Activated CD8-positive, alpha-beta T cell treated with anti-CD3 and anti-CD28 coated beads for 36 hours (primary cell): ENCODE data around the gene SYNPR. TPM values are rescaled to one million over a fixed set of nuclear protein-coding genes. Genes with fewer than 3 reads are reported as not detected.

Experiments
- ATAC-seq: fragments of 200-7000 bp; cut with Tn5 transposase; one replicate; pipeline ENCODE4 v1.10.0; 2021; ENCODE audit warnings: mild to moderate bottlenecking, moderate library complexity
- CTCF ChIA-PET: fragments of 350-600 bp; sonication (Branson Sonifier 250); formaldehyde crosslinking; loops from one replicate; lab custom pipeline; 2021; ENCODE audit warnings: antibody characterized with exemption; lab: Charles Lee
- POLR2A ChIA-PET: fragments of 350-600 bp; sonication (Branson Sonifier 250); formaldehyde crosslinking; loops from one replicate; lab custom pipeline; 2021; ENCODE audit warnings: antibody characterized with exemption; lab: Charles Lee
- DNase-seq: peaks from one replicate; pipeline ENCODE4 v3.0.0-alpha.2; 2020
- H3K27ac Mint-ChIP-seq: one replicate; pipeline ENCODE4 v1.8.0; 2021; ENCODE audit warnings: mild to moderate bottlenecking, mixed read lengths
- H3K27me3 Mint-ChIP-seq: one replicate; pipeline ENCODE4 v1.8.0; 2021; ENCODE audit warnings: mixed read lengths
- H3K36me3 Mint-ChIP-seq: one replicate; pipeline ENCODE4 v1.8.0; 2021; ENCODE audit warnings: low read depth, mixed read lengths
- H3K4me1 Mint-ChIP-seq: one replicate; pipeline ENCODE4 v1.8.0; 2021; ENCODE audit warnings: low read depth, mixed read lengths
- H3K4me3 Mint-ChIP-seq: one replicate; pipeline ENCODE4 v1.8.0; 2021; ENCODE audit warnings: mild to moderate bottlenecking, moderate library complexity, mixed read lengths
- H3K9me3 Mint-ChIP-seq: one replicate; pipeline ENCODE4 v1.8.0; 2021; ENCODE audit warnings: mixed read lengths
- intact Hi-C: fragments of 100-400 bp; cut with micrococcal nuclease; formaldehyde crosslinking; loops from one replicate; pipeline ENCODE4 v1.10.0; 2022
- total RNA-seq, 2 experiments: library from RNA; stranded (reverse); gene quantifications; one replicate each; pipeline ENCODE4 v1.2.3, GENCODE V29; 2021
- TF ChIP-seq, protein P1 (sequence below): fragments of 200-600 bp; IDR thresholded peaks from one replicate; pipeline ENCODE4 v1.8.0; 2022; ENCODE audit warnings: antibody characterized with exemption, mild to moderate bottlenecking

The SYNPR gene
- total RNA-seq, 2 experiments from 2014 or later: not detected

DNA sequence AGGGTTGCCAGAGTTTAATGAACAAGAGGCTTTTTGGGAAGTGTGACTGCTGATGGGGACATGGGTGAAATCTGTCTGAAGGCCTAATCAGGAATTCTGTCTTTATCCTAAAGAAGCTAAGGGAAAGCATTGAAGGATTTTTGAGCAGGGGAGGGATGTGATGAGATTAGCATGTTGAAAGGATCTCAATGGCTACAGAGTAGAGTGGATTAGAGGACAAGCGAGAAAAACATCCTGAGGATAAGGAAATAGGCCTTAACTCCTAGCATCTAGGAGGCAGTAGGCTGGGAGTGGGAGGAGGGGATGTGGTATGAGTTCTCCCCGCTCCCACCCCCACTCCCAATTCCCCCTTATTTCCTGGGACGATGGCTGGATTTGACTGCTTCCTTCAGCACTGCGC is 339.3 kb downstream of the SYNPR start:
- H3K4me1 Mint-ChIP-seq: no peaks in the 10 kb centered on the region
- no peaks in the 10 kb centered on the region for H3K36me3 Mint-ChIP-seq
- ATAC-seq (no peak), DNase-seq (no peak)
- peaks cover 2% of the 10 kb centered on the region for H3K27me3 Mint-ChIP-seq
- CTCF ChIA-PET: no interaction called here
- POLR2A ChIA-PET: no interaction called here
- intact Hi-C loops: no loop called here
- H3K27ac Mint-ChIP-seq: no peak overlapping the region
- peaks cover 4% of the 10 kb centered on the region for H3K9me3 Mint-ChIP-seq
- TF ChIP-seq, protein P1, sequence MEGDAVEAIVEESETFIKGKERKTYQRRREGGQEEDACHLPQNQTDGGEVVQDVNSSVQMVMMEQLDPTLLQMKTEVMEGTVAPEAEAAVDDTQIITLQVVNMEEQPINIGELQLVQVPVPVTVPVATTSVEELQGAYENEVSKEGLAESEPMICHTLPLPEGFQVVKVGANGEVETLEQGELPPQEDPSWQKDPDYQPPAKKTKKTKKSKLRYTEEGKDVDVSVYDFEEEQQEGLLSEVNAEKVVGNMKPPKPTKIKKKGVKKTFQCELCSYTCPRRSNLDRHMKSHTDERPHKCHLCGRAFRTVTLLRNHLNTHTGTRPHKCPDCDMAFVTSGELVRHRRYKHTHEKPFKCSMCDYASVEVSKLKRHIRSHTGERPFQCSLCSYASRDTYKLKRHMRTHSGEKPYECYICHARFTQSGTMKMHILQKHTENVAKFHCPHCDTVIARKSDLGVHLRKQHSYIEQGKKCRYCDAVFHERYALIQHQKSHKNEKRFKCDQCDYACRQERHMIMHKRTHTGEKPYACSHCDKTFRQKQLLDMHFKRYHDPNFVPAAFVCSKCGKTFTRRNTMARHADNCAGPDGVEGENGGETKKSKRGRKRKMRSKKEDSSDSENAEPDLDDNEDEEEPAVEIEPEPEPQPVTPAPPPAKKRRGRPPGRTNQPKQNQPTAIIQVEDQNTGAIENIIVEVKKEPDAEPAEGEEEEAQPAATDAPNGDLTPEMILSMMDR: no peak
- no peak overlapping the region for H3K4me3 Mint-ChIP-seq

DNA sequence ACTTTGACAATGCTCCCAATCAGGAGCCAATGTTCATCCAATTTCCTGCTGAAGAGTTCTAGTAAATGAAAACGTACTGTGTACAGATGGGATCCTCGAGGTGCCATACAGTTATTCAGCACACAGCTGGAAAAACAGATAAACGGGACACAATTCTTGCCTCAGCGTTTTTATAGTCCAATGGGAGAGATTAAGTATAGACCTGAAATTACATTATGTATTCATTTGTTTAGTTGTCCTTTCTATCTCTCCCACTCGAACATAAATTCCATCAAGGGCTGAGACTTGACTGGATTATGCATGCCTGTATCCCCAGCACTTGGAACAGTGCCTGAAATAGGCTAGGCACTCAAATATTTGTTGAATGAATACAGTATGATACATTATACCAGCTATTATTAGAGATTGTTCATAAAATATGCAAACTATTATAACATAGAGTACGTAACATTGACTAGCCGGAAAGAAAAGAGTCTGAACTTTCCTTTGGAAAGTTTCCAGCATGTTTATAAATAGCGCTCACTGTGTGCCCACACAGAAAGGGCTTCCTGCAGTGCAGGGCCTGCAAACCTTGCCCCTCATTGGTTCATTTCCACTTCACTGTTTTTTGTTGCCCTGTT is 346.9 kb downstream of the SYNPR start:
- POLR2A ChIA-PET: no interaction called here
- Mint-ChIP-seq H3K36me3 (no peaks in the 10 kb centered on the region), H3K27me3 (no peaks in the 10 kb centered on the region), H3K9me3 (no peaks in the 10 kb centered on the region), H3K4me1 (no peaks in the 10 kb centered on the region), H3K27ac (no peak overlapping the region), H3K4me3 (no peak overlapping the region)
- ATAC-seq: no peak
- TF ChIP-seq, protein P1: no peak
- no peak for DNase-seq
- CTCF ChIA-PET: no interaction called here
- intact Hi-C loops: no loop called here

DNA sequence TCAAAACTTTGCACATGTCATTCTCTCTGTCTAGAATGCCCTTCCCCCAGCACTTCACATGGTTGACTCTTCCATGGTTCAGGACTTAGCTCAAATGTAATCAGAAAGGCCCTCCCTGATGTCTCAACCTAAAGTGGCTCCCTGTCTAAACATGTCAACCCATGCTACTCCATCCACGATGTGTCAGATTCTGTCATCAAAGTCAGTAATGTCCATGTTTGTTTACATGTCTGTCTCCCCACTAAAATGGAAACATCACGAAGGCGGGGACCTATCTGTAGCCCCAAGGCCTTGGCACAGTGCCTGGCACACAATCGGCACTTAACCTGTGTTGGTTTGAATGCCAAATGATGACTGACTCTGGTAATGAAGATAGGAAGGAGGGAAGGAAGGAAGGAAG is 353.6 kb downstream of the SYNPR start:
- H3K27me3 Mint-ChIP-seq: no peaks in the 10 kb centered on the region

DNA sequence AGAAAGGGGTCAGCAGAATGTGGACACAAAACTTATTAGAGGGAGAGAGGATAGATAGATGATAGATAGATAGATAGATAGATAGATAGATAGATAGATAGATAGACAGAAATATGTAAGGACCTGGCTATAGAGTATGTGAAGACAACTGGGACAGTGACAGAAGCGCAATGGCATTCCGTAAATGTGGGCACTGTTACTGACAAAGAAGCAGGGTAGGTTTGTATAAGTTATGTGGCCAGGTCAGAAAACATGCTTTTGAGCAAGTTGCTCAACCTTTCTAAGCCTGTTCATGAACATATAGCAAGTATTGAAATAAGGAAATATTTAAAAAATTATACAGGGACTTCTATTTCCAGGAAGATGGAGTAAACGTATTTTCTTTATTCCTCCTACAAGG is 357.1 kb downstream of the SYNPR start:
- intact Hi-C loops: no loop called here
- Mint-ChIP-seq H3K4me3 (no peak overlapping the region), H3K36me3 (no peaks in the 10 kb centered on the region), H3K27me3 (no peaks in the 10 kb centered on the region), H3K27ac (no peak overlapping the region), H3K9me3 (peaks cover 1% of the 10 kb centered on the region), H3K4me1 (no peaks in the 10 kb centered on the region)
- CTCF ChIA-PET: no interaction called here
- POLR2A ChIA-PET: no interaction called here
- TF ChIP-seq, protein P1: no peak
- DNase-seq (no peak), ATAC-seq (no peak)

More for the DNA sequence above, 353.6 kb downstream of the SYNPR start:
- intact Hi-C loops: no loop called here
- Mint-ChIP-seq H3K4me3 (no peak overlapping the region), H3K36me3 (no peaks in the 10 kb centered on the region), H3K4me1 (no peaks in the 10 kb centered on the region), H3K9me3 (no peaks in the 10 kb centered on the region), H3K27ac (no peak overlapping the region)
- ATAC-seq: no peak
- CTCF ChIA-PET: no interaction called here
- TF ChIP-seq, protein P1: no peak
- POLR2A ChIA-PET: no interaction called here
- no peak for DNase-seq

DNA sequence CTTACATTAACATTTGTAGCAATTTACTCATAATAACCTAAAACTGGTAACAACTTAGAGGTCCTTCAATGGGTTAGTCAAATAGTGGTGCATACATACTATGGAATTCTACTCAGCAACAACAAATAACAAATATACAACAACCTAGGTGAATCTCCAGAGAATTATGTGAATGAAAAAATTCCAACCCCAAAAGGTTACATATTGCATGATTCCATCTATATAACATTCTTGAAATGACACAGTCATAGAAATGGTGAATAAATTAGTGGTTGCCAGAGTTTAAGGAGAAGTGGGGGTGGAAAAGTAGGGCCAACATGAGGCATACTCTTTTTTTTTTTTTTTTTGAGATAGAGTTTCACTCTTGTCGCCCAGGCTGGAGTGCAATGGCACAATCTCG is 361.7 kb downstream of the SYNPR start:
- CTCF ChIA-PET: no interaction called here
- intact Hi-C loops: no loop called here
- Mint-ChIP-seq H3K36me3 (no peaks in the 10 kb centered on the region), H3K4me1 (no peaks in the 10 kb centered on the region), H3K27me3 (peaks cover 3% of the 10 kb centered on the region), H3K9me3 (peaks cover 1% of the 10 kb centered on the region), H3K4me3 (no peak overlapping the region), H3K27ac (no peak overlapping the region)
- TF ChIP-seq, protein P1: no peak
- no peak for DNase-seq
- POLR2A ChIA-PET: no interaction called here
- no peak for ATAC-seq
